LNCAP (cell line): ENCODE data around the gene CHRFAM7A.
"Not testable (repeated sequence)": the region's sequence is repeated elsewhere in the genome, so short reads cannot be mapped to it uniquely, and the experiment has no call there.

Experiments used
- CTCF ChIP-seq: fragments of 450-650 bp; IDR thresholded peaks from 2 replicates; pipeline ENCODE4 v1.5.1; 2017; ENCODE audit warnings: mild to moderate bottlenecking

The CHRFAM7A gene

DNA sequence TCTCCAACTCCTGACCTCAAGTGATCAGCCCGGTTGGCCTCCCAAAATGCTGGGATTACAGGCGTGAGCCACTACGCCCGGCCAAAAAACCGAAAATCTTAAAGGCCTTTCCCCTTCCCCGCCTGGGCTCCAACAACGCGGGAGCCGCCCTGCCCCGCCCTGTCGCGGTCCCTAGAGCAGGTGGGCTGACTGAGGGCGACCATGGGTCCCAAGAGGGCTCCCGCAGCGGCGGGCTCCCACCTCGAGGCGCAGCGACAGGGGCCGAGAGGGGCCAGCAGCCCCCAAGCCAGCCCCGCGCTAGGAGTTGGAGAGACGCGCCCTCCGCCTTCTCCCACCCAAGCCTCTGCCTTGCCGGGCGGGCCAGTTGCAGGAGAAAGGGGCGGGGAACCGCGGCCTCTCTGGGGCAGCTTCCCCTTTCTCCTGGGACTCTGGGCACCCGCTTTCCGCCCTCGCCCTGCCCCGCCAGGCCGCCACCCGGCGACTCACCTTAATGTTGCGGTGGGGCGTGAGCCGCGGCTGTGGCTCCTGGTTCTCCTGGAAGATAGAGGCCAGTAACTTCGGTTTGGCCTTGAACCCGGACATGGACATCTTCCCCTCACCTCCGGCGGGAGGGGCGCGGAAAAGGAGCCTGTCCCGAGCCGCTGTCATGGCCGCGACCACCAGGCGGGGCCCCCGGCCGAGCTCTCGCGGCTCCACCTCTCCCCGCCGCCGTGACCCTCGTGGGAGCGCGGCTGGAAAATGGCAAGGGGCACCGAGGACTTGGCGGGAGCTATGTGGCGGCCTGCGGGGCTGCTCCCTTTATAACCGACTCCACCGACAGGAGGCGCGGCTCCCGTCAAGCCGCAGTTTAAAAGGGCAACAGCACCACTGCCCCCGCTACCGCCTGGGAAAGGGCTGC lies at the start of gene CHRFAM7A:
CHRFAM7A (minus strand) TSS at position 775 of the 898 bp plus-strand sequence. CDS start 10,189 bp downstream, outside the sequence.
- TF ChIP-seq CTCF: not testable (repeated sequence)

DNA sequence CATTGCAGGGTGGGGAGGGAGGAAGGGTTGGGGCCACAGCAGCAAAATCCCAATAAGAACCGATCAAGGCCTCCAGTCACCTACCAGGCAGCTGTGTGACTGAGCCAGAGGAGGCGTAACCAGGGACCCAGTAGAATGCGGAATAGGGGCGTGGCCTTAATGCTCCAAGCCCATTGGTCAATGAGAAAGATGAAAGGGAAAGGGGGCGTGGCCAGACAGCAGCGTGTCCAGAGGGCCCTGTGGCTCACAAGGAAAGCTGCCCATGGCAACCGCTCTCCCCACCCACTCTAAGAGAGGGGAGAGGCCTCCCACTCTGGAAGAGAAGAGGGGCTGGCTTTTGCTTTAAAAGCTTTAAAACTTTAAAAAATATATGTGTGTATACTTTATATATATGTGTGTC lies 20.8 kb upstream of the CHRFAM7A start, which contains the start of gene GOLGA8R:
GOLGA8R (minus strand) TSS at position 101 of the 400 bp plus-strand sequence; CDS start at position 3, 98 bp downstream.
- not testable (repeated sequence) for TF ChIP-seq CTCF
